ENCODE results near the gene HSD17B13.
"Not testable (repeated sequence)": the region's sequence is repeated elsewhere in the genome, so short reads cannot be mapped to it uniquely, and the experiment has no call there.

HSD17B13 gene

DNA sequence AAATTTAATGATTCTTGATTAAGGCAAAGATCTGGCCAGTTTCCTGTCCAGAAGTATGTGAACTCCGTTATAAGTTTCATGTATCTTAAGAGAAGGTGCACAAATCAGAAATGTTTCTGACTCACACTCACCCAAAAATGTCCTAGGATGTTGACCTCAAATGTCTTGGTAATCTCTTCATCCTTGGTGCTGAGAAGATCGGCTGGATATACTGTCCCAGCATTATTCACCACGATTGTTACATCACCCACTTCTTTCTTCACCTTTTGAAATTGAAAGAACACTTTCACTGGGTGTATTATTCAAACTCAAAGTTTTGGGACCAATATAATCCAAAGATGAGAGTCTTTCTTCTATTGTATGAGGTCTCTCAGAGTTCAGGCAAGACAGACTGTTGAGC lies 5.7 kb downstream of the HSD17B13 start:
- DNase-seq (ENCODE audit: low read depth, low spot score): no peak

GRCh38 chr4:87315000-87315399 lies 7.7 kb downstream of the HSD17B13 start:
- DNase-seq (ENCODE audit: low read depth, low spot score): not testable (repeated sequence)

DNA sequence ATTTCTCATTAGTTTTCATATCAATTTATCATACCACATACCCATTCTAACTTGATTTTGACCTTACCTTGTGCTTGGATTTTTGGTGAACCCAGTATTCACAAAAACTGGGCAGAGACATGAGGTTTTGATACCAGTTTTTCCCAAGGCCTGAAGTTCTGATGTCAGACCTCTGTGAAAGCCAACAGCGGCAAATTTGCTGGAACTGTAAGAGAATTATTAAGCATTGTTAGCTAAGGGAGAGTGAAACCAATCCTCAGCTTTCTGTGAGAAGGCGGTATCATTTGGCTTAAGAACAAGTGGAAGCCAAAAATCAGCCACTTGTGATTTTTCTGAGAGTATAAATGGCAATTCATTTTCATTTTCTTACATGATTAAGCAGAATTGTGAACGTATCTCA lies 8.9 kb downstream of the HSD17B13 start:
- no peak for DNase-seq (ENCODE audit: low read depth, low spot score)

DNA sequence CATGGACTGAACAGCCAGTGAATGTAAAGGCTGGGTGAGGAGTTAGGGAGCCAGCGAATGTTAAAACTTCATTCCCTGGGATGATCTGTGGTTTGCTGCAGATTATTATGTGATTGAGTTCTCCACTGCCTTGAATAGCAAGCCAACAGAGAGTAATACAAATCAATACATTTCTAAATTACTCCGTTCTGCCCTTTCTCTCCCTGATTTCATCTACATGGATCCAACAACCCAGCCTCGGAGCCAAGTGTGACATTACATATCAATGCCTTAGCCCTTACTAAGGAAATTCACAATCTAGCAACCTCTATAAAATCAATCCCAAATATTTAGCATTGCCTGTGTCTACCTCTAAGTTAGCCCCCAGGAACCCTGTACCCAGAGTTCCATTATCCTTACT lies 11.0 kb downstream of the HSD17B13 start:
- DNase-seq (ENCODE audit: low read depth, low spot score): no peak

DNA sequence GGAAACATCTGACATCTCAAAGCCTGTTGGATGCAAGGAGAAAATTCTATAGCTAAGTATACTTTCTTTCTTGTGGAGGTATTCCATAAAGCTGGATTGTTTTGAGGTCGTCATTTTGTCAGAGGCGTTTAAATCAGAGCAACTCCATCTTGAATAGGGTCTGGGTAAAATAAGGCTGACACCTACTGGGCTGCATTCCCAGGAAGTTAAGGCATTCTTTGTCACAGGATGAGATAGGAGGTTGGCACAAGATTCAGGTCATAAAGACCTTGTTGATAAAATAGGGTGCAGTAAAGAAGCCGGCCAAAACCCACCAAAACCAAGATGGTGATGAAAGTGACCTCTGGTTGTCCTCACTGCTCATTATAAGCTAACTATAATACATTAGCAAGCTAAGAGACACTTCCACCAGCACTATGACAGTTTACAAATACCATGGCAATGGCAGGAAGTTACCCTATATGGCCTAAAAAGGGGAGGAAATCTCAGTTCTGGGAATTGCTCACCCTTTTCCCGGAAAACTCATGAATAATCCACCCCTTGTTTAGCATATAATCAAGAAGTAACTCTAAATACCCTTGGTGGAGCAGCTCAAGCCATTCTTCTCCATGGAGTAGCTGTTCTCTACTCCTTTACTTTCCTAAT lies 11.9 kb downstream of the HSD17B13 start:
- DNase-seq (ENCODE audit: low read depth, low spot score): no peak

GRCh38 chr4:87309625-87310024 lies 13.1 kb downstream of the HSD17B13 start:
- DNase-seq (ENCODE audit: low read depth, low spot score): no peak

GRCh38 chr4:87306056-87306455 lies 16.6 kb downstream of the HSD17B13 start:
- DNase-seq (ENCODE audit: low read depth, low spot score): no peak

DNA sequence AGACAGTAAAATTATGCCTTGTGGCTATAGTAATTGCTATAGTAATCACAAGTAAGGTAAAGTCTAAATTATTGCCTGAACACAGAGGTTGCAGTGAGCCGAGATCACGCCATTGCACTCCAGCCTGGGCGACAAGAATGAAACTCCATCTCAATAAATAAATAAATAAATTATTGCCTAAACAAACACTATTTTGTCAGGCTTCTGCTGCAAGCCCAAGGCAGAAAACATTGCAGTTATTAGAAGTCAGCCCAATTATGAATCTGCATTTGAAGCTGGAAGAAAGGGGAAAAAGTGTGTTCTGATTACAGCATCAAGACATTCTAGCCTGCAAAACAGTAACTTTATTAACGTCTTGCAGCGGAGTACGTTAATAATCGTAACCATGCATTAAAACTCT lies 17.1 kb downstream of the HSD17B13 start:
- no peak for DNase-seq (ENCODE audit: low read depth, low spot score)

DNA sequence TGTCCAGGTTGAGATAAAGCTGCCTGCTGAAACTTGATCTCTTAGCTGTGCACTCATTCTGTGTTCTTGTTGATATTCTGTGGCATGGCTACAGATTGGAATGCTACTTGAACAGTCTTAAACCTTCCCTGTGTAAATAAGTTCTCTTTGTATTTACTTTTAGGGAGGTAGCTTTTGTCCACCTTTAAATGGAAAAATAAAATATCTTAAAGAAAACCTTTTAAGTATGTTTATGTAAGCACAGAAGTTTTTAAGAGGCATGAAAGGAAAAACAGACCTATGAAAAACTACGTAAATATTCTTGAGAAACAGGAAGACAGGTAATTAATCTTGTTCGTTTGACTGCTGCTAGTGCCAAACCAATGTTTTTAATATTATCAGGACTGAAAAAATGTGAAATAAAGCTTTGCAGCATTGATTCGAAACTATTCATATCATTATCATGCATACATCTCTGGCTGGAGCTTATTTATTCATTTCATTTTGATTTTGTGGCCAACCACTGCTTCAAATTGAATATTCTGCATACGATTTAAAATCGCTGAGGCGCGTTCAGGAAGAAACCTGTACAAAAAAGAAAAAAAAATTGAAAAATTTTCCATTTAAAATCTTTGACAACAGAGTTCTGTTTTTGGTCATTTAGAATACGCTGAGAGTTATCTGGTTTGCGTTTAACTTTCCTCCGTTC lies 17.8 kb downstream of the HSD17B13 start:
- no peak for DNase-seq (ENCODE audit: low read depth, low spot score)

DNA sequence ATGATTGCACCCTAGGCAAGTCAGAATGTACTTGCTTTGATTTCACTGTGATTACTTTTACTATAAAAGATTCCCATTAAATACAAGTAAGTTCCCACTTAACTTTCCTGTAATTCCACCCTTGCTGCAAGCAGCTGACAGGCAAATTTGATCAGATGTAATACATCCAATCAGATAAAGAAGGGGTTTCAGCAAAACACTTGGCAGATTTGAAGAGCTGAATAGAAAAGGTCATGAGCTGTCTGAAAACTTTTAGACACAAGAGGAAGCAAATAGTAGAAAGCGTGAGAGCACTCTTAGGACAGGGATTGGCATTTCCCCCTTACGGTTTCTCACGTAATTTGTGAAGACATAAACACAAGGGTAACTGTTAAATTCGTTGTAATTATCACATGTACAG lies 22.8 kb downstream of the HSD17B13 start:
- DNase-seq (ENCODE audit: low read depth, low spot score): no peak

DNA sequence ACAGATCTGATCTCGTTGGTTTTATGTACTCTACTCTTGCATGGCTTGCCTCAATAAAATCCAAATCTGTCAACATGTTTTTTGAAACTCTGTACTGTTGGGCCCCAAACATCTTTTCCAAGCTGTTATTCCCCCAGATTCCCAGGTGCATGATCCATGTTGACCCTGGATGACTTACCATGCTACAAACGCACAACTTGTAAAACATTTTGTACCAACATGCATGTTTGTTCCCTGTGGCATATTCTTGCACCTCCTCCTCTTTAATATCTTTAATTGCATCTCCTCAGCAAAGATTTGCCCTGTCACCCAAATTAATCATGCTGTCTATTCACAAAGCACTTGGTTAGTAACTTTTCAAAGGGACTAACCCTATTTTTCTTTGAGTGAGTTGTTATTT lies 24.3 kb downstream of the HSD17B13 start:
- no peak for DNase-seq (ENCODE audit: low read depth, low spot score)

DNA sequence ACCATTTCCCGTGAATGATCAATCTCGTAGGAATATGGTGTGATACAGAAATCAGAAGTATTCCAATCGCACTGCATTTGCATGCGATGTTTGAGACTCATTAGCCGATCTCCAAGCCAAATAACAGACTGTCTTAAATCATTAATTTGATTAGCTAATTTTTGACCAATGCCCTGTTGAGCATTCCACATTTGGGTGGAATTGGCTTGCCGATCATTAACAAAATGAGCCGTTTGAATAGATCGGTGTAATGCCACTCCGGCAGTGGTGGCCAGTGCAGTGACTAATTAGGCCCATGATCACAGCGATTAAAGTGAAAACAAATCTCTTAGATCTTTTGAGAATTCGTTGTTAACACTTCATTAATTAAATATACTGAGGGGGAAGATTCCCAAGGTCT lies 27.8 kb downstream of the HSD17B13 start:
- DNase-seq (ENCODE audit: low read depth, low spot score): not testable (repeated sequence)

DNA sequence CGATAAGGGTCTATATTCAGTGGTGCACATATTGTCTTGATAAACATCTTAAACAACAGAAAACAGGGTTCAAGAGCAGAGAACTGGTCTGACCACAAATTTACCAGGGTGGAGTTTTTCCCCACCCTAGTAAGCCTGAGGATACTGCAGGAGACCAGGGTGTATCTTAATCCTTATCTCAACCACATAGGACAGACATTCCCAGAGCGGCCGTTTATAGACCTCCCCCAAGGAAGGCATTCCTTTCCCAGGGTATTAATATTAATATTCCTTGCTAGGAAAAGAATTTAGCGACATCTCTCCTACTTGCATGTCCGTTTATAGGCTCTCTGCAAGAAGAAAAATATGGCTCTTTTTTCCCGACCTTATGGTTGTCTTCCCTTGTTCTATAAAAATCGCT lies 28.8 kb downstream of the HSD17B13 start:
- not testable (repeated sequence) for DNase-seq (ENCODE audit: low read depth, low spot score)

- DNase-seq (ENCODE audit: low read depth, low spot score): no peak
Measured at GRCh38 chr4:87286970-87287369, 35.7 kb downstream of the HSD17B13 start.

- not testable (repeated sequence) for DNase-seq (ENCODE audit: low read depth, low spot score)
Measured at GRCh38 chr4:87284268-87284667, 38.4 kb downstream of the HSD17B13 start.

DNA sequence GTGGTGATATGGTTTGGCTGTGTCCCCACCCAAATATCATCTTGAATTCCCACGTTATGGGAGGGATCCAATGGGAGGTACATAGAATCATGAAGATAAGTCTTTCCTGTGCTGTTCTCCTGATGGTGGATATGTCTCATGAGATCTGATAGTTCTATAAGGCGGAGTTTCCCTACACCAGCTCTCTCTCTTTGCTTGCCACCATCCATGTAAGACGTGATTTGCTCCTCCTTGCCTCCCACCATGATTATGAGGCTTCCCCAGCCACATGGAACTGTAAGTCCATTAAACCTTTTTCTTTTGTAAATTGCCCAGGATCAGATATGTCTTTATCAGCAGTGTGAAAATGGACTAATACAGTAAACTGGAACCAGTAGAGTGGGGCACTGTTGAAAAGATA lies 39.5 kb downstream of the HSD17B13 start:
- no peak for DNase-seq (ENCODE audit: low read depth, low spot score)

- DNase-seq (ENCODE audit: low read depth, low spot score): no peak
Measured at GRCh38 chr4:87281603-87282002, 41.1 kb downstream of the HSD17B13 start.

- DNase-seq (ENCODE audit: low read depth, low spot score): no peak
Measured at GRCh38 chr4:87278335-87278794, 44.3 kb downstream of the HSD17B13 start.

DNA sequence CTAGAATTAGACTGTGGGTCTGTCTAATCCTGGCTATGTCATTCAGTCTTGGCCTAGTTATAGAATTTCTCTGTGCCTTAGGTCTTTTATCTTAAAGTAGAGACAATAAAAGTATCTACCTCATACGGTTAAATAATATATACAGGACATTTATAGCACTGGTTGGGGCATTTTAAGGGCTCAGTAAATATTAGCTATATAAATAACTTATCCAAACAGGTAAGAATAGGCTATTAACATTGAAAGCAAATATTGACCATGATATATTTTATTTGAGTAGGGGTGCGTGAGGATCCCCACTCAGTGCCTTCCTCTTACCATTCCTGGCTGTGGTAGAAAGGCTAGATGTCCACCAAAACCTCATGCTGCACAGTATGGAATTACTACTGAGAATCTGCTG lies 47.4 kb downstream of the HSD17B13 start:
- no peak for DNase-seq (ENCODE audit: low read depth, low spot score)

GRCh38 chr4:87274803-87275202 lies 47.9 kb downstream of the HSD17B13 start:
- DNase-seq (ENCODE audit: low read depth, low spot score): no peak

DNA sequence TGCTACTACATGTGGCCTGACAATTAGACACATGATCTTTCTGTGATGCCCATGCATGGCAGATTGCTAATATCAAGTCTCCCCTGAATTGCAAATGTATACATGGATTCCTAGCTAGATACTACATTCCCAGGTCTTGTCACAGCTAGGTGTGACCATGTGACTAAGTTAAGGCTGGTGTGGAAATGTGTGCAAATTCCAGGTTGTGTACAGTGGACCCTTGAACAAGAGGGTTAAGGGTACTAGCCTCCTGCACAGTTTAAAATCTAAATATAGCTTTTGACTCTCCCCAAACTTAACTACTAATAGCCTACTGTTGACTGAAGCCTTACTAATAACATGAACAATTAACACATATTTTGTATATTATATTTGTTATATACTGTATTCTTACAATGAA lies 48.4 kb downstream of the HSD17B13 start:
- DNase-seq (ENCODE audit: low read depth, low spot score): no peak

DNA sequence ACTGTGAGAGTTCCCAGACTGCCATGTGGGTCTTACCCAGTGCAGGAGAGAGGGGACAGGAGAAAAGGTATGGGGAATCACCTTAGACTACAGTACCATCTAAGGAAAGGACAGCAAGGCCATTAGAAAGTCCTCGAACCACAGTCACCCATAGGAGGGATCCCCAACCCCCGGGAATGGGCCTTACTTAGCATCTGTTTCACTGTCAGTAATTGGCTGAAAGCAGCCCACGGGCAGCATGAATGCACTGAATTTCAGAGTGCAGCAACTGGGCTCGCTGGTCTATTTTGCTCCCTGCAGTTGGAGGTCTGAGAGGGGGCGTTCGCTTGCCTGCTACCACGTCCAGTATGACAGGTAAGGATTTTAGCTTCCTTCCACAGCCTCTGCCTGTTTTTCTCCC lies 51.9 kb downstream of the HSD17B13 start:
- no peak for DNase-seq (ENCODE audit: low read depth, low spot score)

- no peak for DNase-seq (ENCODE audit: low read depth, low spot score)
Measured at GRCh38 chr4:87270144-87270543, 52.5 kb downstream of the HSD17B13 start.

Data from brain pericyte (primary cell).